HUES64 (cell line): ENCODE measurements around the gene DLK2.

Experiments
- H3K27ac ChIP-seq: 2 replicates; pipeline ENCODE4 v1.7.0; 2013; ENCODE audit warnings: low read depth, low read length, inconsistent platforms
- H3K27me3 ChIP-seq: 2 replicates; pipeline ENCODE4 v1.6.1; 2013; ENCODE audit warnings: mild to moderate bottlenecking, low read length; ENCODE audit not compliant: insufficient read depth
- H3K36me3 ChIP-seq: 2 replicates; pipeline ENCODE4 v1.6.1; 2013; ENCODE audit warnings: mild to moderate bottlenecking, low read length; ENCODE audit not compliant: insufficient read depth
- H3K4me1 ChIP-seq: 2 replicates; pipeline ENCODE4 v1.6.1; 2013; ENCODE audit warnings: mild to moderate bottlenecking, low read length, moderate library complexity; ENCODE audit not compliant: insufficient read depth
- H3K4me3 ChIP-seq: 2 replicates; pipeline ENCODE4 v1.5.1; 2013; ENCODE audit warnings: mild to moderate bottlenecking, low read length, moderate library complexity
- H3K9ac ChIP-seq: 2 replicates; pipeline ENCODE4 v1.6.1; 2013; ENCODE audit warnings: mild to moderate bottlenecking, low read depth, low read length
- H3K9me3 ChIP-seq: 2 replicates; pipeline ENCODE4 v1.6.1; 2013; ENCODE audit warnings: low read depth, low read length; ENCODE audit not compliant: insufficient read depth
- WGBS: fragments of 150-250, 120-280 bp; methylation state at CpG from one replicate; pipeline ENCODE4 v1.1.7; 2013; ENCODE audit warnings: missing lambda C conversion rate; 5-methylcytosine and 5-hydroxymethylcytosine counted together

The DLK2 gene

DNA sequence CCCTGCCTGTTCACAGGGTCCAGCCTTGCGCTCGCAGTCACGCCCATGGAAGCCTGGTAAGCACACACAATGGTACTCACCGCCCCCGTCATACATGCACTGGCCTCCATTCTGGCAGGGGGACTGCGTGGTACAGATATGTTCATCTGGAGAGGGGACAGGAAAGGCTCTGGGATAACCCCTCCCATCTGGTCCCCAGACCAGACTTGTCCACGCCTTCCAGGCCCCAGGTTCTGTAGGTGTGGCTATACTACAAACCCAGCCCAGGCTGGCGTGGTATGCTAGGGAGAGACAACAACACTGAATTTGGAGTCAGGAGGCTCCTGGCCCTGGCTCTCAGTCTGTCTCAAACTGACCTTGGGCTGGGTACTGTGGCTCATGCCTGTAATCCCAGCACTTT lies 3.4 kb downstream of the DLK2 start:
- H3K9me3 ChIP-seq, result no peaks in the 10 kb centered on the region
- H3K4me3 ChIP-seq, result no peak overlapping the region
- peaks cover 30% of the 10 kb centered on the region for H3K36me3 ChIP-seq
- 94% methylated on average over 8 of the region's 8 CpGs for WGBS
- no peak overlapping the region for H3K9ac ChIP-seq
- peaks cover 29% of the 10 kb centered on the region for H3K27me3 ChIP-seq
- H3K4me1 ChIP-seq, result no peaks in the 10 kb centered on the region
- H3K27ac ChIP-seq, result no peak overlapping the region

DNA sequence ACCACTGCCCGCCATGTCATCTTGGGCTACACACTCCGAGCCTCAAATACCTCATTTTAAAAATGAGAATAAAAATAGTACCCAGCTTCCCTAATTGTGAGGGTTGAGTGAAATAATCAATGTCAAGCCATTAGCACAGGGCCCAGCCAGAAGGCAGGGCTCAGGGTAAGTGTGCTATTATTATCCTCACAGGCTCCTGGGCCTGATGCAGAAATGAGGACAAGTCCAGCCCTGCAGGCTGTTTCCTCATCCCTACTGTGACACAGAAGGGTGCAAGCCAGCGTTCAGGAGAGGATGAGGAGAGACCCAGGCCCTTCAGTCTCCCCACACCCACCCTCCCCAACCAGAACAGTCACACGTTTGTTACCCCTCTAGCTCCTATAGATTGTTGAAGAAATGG lies 4.0 kb downstream of the DLK2 start:
- Histone ChIP-seq H3K27ac (no peak overlapping the region), H3K4me1 (no peaks in the 10 kb centered on the region), H3K27me3 (peaks cover 24% of the 10 kb centered on the region), H3K9ac (no peak overlapping the region), H3K36me3 (peaks cover 30% of the 10 kb centered on the region), H3K4me3 (no peak overlapping the region), H3K9me3 (no peaks in the 10 kb centered on the region)
- WGBS, result 86% methylated on average over 1 of the region's 4 CpGs

DNA sequence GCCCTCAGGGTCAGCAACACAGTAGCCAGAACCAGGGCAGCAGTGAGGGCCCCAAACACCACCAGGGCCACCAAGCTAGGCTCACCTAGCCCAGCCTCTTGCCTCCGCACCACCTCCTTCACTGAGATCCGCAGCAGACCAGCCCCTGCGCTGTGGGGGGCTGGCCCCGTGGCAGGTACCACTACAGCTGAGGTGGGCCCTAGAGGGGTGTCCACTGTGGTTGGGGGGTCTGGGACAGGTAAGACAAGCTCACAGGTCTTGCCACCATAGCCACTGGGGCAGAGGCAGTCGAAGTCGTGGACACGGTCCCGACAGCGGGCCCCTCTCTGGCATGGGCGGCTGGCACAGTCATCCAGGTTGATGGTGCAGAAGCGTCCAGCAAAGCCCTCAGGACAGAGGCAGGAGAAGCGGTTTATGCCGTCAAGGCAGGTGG lies 4.6 kb downstream of the DLK2 start:
- 91% methylated on average over 13 of the region's 13 CpGs for whole genome bisulfite sequencing
- H3K9me3 ChIP-seq, result no peaks in the 10 kb centered on the region
- peaks cover 17% of the 10 kb centered on the region for H3K27me3 ChIP-seq
- H3K27ac ChIP-seq, result no peak overlapping the region
- H3K9ac ChIP-seq, result no peak overlapping the region
- peaks cover 30% of the 10 kb centered on the region for H3K36me3 ChIP-seq
- H3K4me3 ChIP-seq, result no peak overlapping the region
- no peaks in the 10 kb centered on the region for H3K4me1 ChIP-seq

DNA sequence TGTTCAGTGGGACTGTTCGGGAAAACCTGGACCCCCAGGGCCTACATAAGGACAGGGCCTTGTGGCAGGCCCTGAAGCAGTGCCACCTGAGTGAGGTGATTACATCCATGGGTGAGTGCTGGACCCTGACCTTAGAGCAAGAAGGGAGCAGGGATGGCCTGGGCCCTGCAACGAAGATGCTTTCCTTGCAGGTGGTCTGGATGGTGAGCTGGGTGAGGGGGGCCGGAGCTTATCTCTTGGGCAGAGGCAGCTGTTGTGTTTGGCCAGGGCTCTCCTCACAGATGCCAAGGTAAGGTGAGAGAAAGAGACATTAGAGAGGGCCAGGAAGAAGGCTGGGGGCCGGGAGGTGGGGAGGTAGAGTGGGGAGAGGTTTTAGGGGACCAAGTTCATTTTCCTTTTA lies 6.4 kb downstream of the DLK2 start:
- H3K4me3 ChIP-seq, result no peak overlapping the region
- H3K9ac ChIP-seq, result no peak overlapping the region
- H3K4me1 ChIP-seq, result no peaks in the 10 kb centered on the region
- H3K9me3 ChIP-seq, result no peaks in the 10 kb centered on the region
- peaks cover 30% of the 10 kb centered on the region for H3K36me3 ChIP-seq
- H3K27ac ChIP-seq, result no peak overlapping the region
- 0 out of 2 replicates have a peak, but pooled peaks cover under 1% of the 10 kb centered on the region for H3K27me3 ChIP-seq
- 94% methylated on average over 4 of the region's 4 CpGs for WGBS

DNA sequence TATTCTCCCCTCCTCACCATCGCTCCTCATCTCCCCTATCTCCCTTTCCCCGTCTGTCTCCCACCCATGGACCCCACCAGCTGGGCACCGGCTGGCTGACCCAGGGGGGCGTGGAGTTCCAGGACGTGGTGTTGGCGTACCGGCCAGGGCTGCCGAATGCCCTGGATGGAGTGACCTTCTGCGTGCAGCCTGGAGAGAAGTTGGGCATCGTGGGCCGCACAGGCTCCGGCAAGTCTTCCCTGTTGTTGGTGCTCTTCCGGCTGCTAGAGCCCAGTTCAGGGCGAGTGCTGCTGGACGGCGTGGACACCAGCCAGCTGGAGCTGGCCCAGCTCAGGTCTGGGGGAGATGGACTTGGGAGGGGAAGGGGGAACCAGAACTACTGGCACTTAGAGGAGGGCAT lies 7.7 kb downstream of the DLK2 start:
- no peaks in the 10 kb centered on the region for H3K9me3 ChIP-seq
- no peaks in the 10 kb centered on the region for H3K4me1 ChIP-seq
- H3K4me3 ChIP-seq, result no peak overlapping the region
- WGBS, result 94% methylated on average over 16 of the region's 16 CpGs
- H3K27me3 ChIP-seq, result no peaks in the 10 kb centered on the region
- H3K27ac ChIP-seq, result no peak overlapping the region
- H3K9ac ChIP-seq, result no peak overlapping the region
- H3K36me3 ChIP-seq, result peaks cover 35% of the 10 kb centered on the region

DNA sequence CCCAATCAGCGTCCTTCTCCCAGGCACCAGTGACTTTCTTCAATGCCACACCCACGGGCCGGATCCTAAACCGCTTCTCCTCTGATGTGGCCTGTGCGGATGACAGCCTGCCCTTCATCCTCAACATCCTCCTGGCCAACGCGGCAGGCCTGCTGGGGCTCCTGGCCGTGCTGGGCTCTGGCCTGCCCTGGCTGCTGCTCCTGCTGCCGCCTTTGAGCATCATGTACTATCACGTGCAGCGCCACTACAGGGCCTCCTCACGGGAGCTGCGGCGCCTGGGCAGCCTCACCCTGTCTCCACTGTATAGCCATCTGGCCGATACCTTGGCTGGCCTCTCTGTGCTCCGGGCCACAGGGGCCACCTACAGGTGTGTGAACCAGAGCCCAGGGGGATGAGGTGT lies 9.8 kb downstream of the DLK2 start:
- no peaks in the 10 kb centered on the region for H3K9me3 ChIP-seq
- H3K27ac ChIP-seq, result no peak overlapping the region
- no peaks in the 10 kb centered on the region for H3K4me1 ChIP-seq
- no peak overlapping the region for H3K9ac ChIP-seq
- H3K27me3 ChIP-seq, result no peaks in the 10 kb centered on the region
- no peak overlapping the region for H3K4me3 ChIP-seq
- 95% methylated on average over 16 of the region's 16 CpGs for whole genome bisulfite sequencing
- peaks cover 27% of the 10 kb centered on the region for H3K36me3 ChIP-seq

DNA sequence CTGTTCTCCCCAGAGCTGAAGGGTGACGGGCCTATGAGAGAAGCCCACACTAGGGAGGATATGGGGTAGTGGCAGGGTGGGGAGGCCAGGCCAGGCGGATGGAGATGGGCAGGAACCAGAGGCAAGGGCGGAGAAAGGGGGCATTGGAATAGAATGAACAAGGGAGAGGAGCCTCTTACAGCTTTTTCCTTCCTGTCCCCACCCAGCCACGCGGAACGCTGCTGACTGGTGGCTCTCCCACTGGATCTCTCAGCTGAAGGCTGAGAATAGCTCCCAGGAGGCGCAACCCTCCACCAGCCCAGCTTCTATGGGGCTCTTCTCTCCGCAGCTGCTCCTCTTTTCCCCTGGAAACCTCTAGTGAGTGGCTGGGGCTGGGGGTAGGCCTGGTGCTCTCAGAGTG lies 10.8 kb downstream of the DLK2 start:
- 92% methylated on average over 7 of the region's 8 CpGs for WGBS
- H3K36me3 ChIP-seq, result peaks cover 21% of the 10 kb centered on the region

DNA sequence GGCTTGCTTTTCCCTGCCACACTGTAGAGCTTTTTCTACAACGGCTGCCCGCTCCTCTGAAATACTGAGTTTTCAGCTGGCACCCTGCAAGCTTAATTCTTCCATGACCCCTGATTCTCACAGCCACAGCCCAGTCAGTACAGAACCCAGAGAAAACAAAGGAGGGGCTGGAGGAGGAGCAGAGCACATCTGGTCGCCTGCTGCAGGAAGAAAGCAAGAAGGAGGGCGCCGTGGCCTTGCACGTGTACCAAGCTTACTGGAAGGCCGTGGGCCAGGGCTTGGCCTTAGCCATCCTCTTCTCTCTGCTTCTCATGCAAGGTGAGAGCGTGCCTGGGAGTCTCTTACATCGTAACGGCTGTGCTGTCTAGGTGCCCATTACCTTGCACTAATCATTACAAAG lies 11.3 kb downstream of the DLK2 start:
- 92% methylated on average over 10 of the region's 10 CpGs for WGBS

More for the DNA sequence above, 10.8 kb downstream of the DLK2 start:
- Histone ChIP-seq H3K9me3 (no peaks in the 10 kb centered on the region), H3K9ac (no peak overlapping the region), H3K4me3 (no peak overlapping the region), H3K4me1 (no peaks in the 10 kb centered on the region), H3K27ac (no peak overlapping the region), H3K27me3 (no peaks in the 10 kb centered on the region)

DNA sequence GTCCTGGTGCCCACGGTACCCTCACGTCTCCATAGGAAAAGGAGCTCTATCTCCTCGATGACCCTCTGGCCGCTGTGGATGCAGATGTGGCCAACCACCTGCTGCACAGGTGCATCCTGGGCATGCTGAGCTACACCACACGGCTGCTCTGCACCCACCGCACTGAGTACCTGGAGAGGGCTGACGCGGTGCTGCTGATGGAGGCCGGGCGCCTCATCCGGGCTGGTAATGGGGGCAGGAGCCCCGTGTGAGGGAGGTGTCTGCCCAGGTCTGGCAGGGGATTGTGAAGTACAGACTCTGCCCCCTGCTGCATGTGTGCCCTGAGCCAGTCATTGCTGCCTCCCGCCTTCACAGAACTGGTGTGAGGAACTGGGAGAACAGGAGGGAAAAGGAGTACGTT lies 12.4 kb downstream of the DLK2 start:
- H3K27me3 ChIP-seq, result no peaks in the 10 kb centered on the region
- 93% methylated on average over 14 of the region's 14 CpGs for WGBS
- H3K36me3 ChIP-seq, result peaks cover 22% of the 10 kb centered on the region
- H3K27ac ChIP-seq, result no peak overlapping the region
- H3K4me1 ChIP-seq, result no peaks in the 10 kb centered on the region
- H3K9ac ChIP-seq, result no peak overlapping the region
- no peak overlapping the region for H3K4me3 ChIP-seq
- no peaks in the 10 kb centered on the region for H3K9me3 ChIP-seq

More for the DNA sequence above, 11.3 kb downstream of the DLK2 start:
- Histone ChIP-seq H3K27me3 (no peaks in the 10 kb centered on the region), H3K9ac (no peak overlapping the region), H3K36me3 (peaks cover 19% of the 10 kb centered on the region), H3K4me1 (no peaks in the 10 kb centered on the region), H3K4me3 (no peak overlapping the region), H3K9me3 (no peaks in the 10 kb centered on the region), H3K27ac (no peak overlapping the region)

DNA sequence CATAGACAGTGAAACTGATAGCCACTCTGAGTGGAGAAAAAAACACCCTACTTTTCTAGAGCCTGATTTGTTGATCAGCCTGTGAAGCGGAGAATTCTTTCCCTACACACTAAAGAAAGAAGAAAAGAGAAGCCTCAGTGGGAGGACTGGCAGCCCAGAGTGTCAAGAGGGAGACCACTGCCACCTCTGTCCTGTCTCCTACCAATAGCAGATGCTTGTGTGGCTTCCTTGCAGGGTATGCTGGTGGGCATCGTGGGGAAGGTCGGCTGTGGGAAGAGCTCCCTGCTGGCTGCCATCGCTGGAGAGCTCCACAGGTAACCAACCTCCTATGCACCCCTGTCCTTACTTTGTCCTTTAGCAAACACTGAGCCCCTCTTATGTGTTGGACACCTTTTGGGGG lies 17.6 kb downstream of the DLK2 start:
- Histone ChIP-seq H3K27ac (no peak overlapping the region), H3K4me1 (no peaks in the 10 kb centered on the region), H3K36me3 (peaks cover 18% of the 10 kb centered on the region), H3K9ac (no peak overlapping the region), H3K27me3 (no peaks in the 10 kb centered on the region), H3K4me3 (no peak overlapping the region), H3K9me3 (no peaks in the 10 kb centered on the region)
- 97% methylated on average over 3 of the region's 4 CpGs for WGBS

DNA sequence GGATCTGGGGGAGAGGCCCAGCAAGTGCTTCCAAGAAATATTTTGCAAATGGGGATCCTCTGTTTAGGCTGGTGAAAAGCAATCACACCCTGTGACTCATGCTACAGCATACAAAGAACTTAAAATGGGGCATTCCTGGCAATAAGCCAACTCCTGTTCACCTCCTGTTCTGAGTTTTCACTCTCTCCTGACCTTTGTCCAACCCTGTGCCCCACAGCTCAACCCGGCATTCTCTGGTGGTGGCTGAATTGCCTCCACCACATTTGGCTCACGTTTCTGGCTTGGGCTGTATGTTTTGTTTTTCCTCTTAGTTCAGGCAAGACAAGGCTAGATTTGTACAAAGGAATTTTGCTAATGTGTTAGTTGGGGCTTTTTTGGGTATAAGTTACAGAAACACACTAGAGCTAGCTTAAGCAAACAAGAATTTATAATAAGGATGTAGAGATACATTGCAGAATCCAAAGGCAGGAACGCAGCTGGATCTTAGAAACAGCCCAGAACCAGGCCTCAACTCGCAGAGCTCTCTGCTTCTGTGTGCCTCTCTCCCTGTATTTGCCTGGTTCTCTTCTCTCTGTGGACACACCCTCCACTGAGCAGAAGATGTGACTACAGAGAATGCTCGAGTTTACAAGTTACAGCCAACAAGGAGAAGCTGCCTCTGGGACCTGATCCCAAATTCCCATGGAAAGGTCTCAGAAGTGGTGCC lies 18.6 kb downstream of the DLK2 start:
- Histone ChIP-seq H3K27me3 (no peaks in the 10 kb centered on the region), H3K9ac (no peak overlapping the region), H3K27ac (no peak overlapping the region), H3K4me1 (no peaks in the 10 kb centered on the region), H3K9me3 (no peaks in the 10 kb centered on the region), H3K4me3 (no peak overlapping the region), H3K36me3 (peaks cover 15% of the 10 kb centered on the region)
- 85% methylated on average over 5 of the region's 5 CpGs for WGBS
